ENCODE results near the gene MEGF6. TPM values are rescaled to one million over a fixed set of nuclear protein-coding genes. Genes with fewer than 3 reads are reported as not detected.

Gene MEGF6
- total RNA-seq, 1 donor = 85.4 TPM

GRCh38 chr1:3595949-3596348 is 15.4 kb downstream of the MEGF6 start:
- Histone ChIP-seq H3K9me3 (ENCODE audit: low read depth, low read length) (no peaks in the 10 kb centered on the region), H3K36me3 (ENCODE audit: insufficient read depth, low read length) (no peaks in the 10 kb centered on the region), H3K4me3 (ENCODE audit: insufficient read depth, low read length) (no peak overlapping the region), H3K27me3 (ENCODE audit: insufficient read depth, low read length) (peaks cover 5% of the 10 kb centered on the region), H3K4me2 (ENCODE audit: insufficient read depth, low read length) (no peak overlapping the region), H3K27ac (ENCODE audit: low read depth, low read length) (no peak overlapping the region), H4K20me1 (ENCODE audit: insufficient read depth, low read length) (no peaks in the 10 kb centered on the region), H3K4me1 (ENCODE audit: insufficient read depth, low read length) (no peaks in the 10 kb centered on the region), H3K79me2 (ENCODE audit: insufficient read depth, low read length) (no peaks in the 10 kb centered on the region), H2AFZ (ENCODE audit: low read length) (no peak overlapping the region)
- DNase-seq (ENCODE audit: insufficient read length, low spot score, missing footprints) = no peak
- TF ChIP-seq CTCF (IDR thresholded peaks at IDR 0.05; ENCODE audit: extremely low read depth, low read depth, low read length) = no peak

- Histone ChIP-seq H3K36me3 (ENCODE audit: insufficient read depth, low read length) (no peaks in the 10 kb centered on the region), H2AFZ (ENCODE audit: low read length) (no peak overlapping the region), H3K4me3 (ENCODE audit: insufficient read depth, low read length) (no peak overlapping the region), H3K4me1 (ENCODE audit: insufficient read depth, low read length) (no peaks in the 10 kb centered on the region), H3K4me2 (ENCODE audit: insufficient read depth, low read length) (no peak overlapping the region), H3K27me3 (ENCODE audit: insufficient read depth, low read length) (peaks cover 5% of the 10 kb centered on the region), H3K27ac (ENCODE audit: low read depth, low read length) (no peak overlapping the region), H3K79me2 (ENCODE audit: insufficient read depth, low read length) (no peaks in the 10 kb centered on the region), H4K20me1 (ENCODE audit: insufficient read depth, low read length) (no peaks in the 10 kb centered on the region), H3K9me3 (ENCODE audit: low read depth, low read length) (no peaks in the 10 kb centered on the region)
- no peak for TF ChIP-seq CTCF (IDR thresholded peaks at IDR 0.05; ENCODE audit: extremely low read depth, low read depth, low read length)
- DNase-seq (ENCODE audit: insufficient read length, low spot score, missing footprints) = no peak
These were observed 16.5 kb downstream of the MEGF6 start for GRCh38 chr1:3594706-3595377.

GRCh38 chr1:3593745-3594144 is 17.6 kb downstream of the MEGF6 start:
- Histone ChIP-seq H3K4me1 (ENCODE audit: insufficient read depth, low read length) (no peaks in the 10 kb centered on the region), H3K4me2 (ENCODE audit: insufficient read depth, low read length) (no peak overlapping the region), H2AFZ (ENCODE audit: low read length) (no peak overlapping the region), H3K27me3 (ENCODE audit: insufficient read depth, low read length) (peaks cover 5% of the 10 kb centered on the region), H3K27ac (ENCODE audit: low read depth, low read length) (no peak overlapping the region), H3K9me3 (ENCODE audit: low read depth, low read length) (no peaks in the 10 kb centered on the region), H4K20me1 (ENCODE audit: insufficient read depth, low read length) (no peaks in the 10 kb centered on the region), H3K4me3 (ENCODE audit: insufficient read depth, low read length) (no peak overlapping the region), H3K79me2 (ENCODE audit: insufficient read depth, low read length) (no peaks in the 10 kb centered on the region), H3K36me3 (ENCODE audit: insufficient read depth, low read length) (no peaks in the 10 kb centered on the region)
- DNase-seq (ENCODE audit: insufficient read length, low spot score, missing footprints) = no peak
- TF ChIP-seq CTCF (IDR thresholded peaks at IDR 0.05; ENCODE audit: extremely low read depth, low read depth, low read length) = no peak

GRCh38 chr1:3593334-3593733 is 18.0 kb downstream of the MEGF6 start:
- TF ChIP-seq CTCF (IDR thresholded peaks at IDR 0.05; ENCODE audit: extremely low read depth, low read depth, low read length) = no peak
- DNase-seq (ENCODE audit: insufficient read length, low spot score, missing footprints) = no peak
- no peaks in the 10 kb centered on the region for H3K4me1 ChIP-seq (ENCODE audit: insufficient read depth, low read length)
- peaks cover 5% of the 10 kb centered on the region for H3K27me3 ChIP-seq (ENCODE audit: insufficient read depth, low read length)
- no peak overlapping the region for H2AFZ ChIP-seq (ENCODE audit: low read length)
- H3K4me3 ChIP-seq (ENCODE audit: insufficient read depth, low read length) = no peak overlapping the region
- H4K20me1 ChIP-seq (ENCODE audit: insufficient read depth, low read length) = no peaks in the 10 kb centered on the region
- no peaks in the 10 kb centered on the region for H3K79me2 ChIP-seq (ENCODE audit: insufficient read depth, low read length)
- no peaks in the 10 kb centered on the region for H3K9me3 ChIP-seq (ENCODE audit: low read depth, low read length)
- no peak overlapping the region for H3K4me2 ChIP-seq (ENCODE audit: insufficient read depth, low read length)
- no peaks in the 10 kb centered on the region for H3K36me3 ChIP-seq (ENCODE audit: insufficient read depth, low read length)
- no peak overlapping the region for H3K27ac ChIP-seq (ENCODE audit: low read depth, low read length)
